ENCODE measurements around the gene COPZ1. TPM values are rescaled to one million over a fixed set of nuclear protein-coding genes. Genes with fewer than 3 reads are reported as not detected.
A peak's percentile ranks its signal among the peaks of the same experiment; 100 is the strongest.

Gene COPZ1
- total and polyA plus RNA-seq, 9 of the 15 experiments (the other 6 are each of a cell fraction or from before 2014, with no cell fraction given): 137 to 487 (median 233) TPM

DNA sequence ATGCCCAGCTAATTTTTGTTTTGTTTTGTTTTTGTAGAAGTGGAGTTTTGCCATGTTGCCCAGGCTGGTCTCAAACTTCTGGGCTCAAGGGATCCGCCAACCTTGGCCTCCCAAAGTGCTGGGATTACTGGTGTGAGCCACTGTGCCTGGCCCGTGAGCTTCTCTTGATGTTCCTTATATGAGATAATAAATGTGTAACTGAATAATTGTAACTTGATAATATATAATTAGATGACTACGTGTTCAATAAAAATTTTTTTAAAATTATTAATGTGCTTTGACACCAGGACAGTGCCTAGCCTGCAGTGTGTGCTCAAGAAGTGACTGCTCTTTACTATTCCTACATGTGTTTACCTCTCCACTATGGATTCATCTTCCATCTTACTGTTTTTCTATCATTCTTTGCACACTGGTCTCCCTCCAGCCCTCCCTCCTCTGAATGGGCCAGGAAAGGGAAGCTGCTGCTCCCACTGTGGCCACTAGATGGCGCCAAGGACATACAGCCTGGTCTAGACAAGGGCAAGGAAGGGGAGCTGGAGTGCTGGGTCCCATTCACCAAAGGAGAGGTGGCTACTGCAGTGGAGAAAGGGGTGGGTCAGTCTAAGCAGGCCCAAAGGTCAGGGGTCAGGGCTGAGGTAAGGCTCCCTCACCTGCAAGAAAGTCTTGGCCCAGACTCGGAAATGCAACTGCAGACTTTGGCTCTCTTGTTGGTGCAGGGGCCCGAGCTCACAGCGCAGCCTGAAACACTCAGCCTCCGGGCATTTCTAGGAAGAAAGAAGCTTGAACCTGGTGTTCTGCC lies 74.3 kb downstream of the COPZ1 start (continued):
- TF ChIP-seq, protein P1, sequence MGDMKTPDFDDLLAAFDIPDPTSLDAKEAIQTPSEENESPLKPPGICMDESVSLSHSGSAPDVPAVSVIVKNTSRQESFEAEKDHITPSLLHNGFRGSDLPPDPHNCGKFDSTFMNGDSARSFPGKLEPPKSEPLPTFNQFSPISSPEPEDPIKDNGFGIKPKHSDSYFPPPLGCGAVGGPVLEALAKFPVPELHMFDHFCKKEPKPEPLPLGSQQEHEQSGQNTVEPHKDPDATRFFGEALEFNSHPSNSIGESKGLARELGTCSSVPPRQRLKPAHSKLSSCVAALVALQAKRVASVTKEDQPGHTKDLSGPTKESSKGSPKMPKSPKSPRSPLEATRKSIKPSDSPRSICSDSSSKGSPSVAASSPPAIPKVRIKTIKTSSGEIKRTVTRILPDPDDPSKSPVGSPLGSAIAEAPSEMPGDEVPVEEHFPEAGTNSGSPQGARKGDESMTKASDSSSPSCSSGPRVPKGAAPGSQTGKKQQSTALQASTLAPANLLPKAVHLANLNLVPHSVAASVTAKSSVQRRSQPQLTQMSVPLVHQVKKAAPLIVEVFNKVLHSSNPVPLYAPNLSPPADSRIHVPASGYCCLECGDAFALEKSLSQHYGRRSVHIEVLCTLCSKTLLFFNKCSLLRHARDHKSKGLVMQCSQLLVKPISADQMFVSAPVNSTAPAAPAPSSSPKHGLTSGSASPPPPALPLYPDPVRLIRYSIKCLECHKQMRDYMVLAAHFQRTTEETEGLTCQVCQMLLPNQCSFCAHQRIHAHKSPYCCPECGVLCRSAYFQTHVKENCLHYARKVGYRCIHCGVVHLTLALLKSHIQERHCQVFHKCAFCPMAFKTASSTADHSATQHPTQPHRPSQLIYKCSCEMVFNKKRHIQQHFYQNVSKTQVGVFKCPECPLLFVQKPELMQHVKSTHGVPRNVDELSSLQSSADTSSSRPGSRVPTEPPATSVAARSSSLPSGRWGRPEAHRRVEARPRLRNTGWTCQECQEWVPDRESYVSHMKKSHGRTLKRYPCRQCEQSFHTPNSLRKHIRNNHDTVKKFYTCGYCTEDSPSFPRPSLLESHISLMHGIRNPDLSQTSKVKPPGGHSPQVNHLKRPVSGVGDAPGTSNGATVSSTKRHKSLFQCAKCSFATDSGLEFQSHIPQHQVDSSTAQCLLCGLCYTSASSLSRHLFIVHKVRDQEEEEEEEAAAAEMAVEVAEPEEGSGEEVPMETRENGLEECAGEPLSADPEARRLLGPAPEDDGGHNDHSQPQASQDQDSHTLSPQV (IDR thresholded peaks at IDR 0.05): 0 out of 2 replicates have a peak, but pooled peaks have one; percentile 31
- TF ChIP-seq, protein P2, sequence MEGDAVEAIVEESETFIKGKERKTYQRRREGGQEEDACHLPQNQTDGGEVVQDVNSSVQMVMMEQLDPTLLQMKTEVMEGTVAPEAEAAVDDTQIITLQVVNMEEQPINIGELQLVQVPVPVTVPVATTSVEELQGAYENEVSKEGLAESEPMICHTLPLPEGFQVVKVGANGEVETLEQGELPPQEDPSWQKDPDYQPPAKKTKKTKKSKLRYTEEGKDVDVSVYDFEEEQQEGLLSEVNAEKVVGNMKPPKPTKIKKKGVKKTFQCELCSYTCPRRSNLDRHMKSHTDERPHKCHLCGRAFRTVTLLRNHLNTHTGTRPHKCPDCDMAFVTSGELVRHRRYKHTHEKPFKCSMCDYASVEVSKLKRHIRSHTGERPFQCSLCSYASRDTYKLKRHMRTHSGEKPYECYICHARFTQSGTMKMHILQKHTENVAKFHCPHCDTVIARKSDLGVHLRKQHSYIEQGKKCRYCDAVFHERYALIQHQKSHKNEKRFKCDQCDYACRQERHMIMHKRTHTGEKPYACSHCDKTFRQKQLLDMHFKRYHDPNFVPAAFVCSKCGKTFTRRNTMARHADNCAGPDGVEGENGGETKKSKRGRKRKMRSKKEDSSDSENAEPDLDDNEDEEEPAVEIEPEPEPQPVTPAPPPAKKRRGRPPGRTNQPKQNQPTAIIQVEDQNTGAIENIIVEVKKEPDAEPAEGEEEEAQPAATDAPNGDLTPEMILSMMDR (IDR thresholded peaks at IDR 0.05 in 2 of 3, conservative IDR thresholded peaks at IDR 0.05 in 1 of 3; ENCODE audit: insufficient read depth in 2 of 3, low read depth in 1 of 3, low read length in 3 of 3): peak; percentile 94 to 99 (median 96)
- peak; percentile 53; the same call in 1 of the 2 replicates for TF ChIP-seq KLF16 (IDR thresholded peaks at IDR 0.05)
